Right lobe of liver (tissue), 6 donors: ENCODE results near the gene EIF4E. TPM values are rescaled to one million over a fixed set of nuclear protein-coding genes. Genes with fewer than 3 reads are reported as not detected.
"Not testable (repeated sequence)": the region's sequence is repeated elsewhere in the genome, so short reads cannot be mapped to it uniquely, and the experiment has no call there.

Experiments
- ATAC-seq, 4 donors: fragments of 200-7000 bp; cut with Tn5 transposase; one replicate each; pipeline ENCODE4 v1.9.1; 2020; ENCODE audit warnings: mild to moderate bottlenecking in 4 of 4, moderate library complexity in 4 of 4
- DNase-seq, 3 donors: peaks; one replicate each; pipeline ENCODE4 v3.0.0-alpha.2; 2020
- H3K27ac ChIP-seq, 3 donors: fragments of 200-600 bp; one replicate each; pipeline ENCODE4 v1.8.0; 2022
- H3K27me3 ChIP-seq, 2 donors: fragments of 200-600 bp; one replicate each; pipeline ENCODE4 v1.8.0; 2022
- H3K36me3 ChIP-seq, 4 donors: fragments of 200-600 bp; sonication (generic) in 1 of 4; one replicate each; pipeline versions ENCODE4 v1.5.1 to v1.8.0; 2017 to 2022; ENCODE audit warnings: control low read depth in 1 of 4
- H3K4me1 ChIP-seq, 4 donors: fragments of 200-600 bp; sonication (generic) in 1 of 4; one replicate each; pipeline versions ENCODE4 v1.5.1 to v1.8.0; 2017 to 2022; ENCODE audit warnings: control low read depth in 1 of 4
- H3K4me3 ChIP-seq, 3 donors: fragments of 200-600 bp; one replicate each; pipeline ENCODE4 v1.8.0; 2022
- H3K9me3 ChIP-seq, 4 donors: fragments of 200-600 bp; sonication (generic) in 1 of 4; one replicate each; pipeline versions ENCODE4 v1.5.1 to v1.8.0; 2017 to 2022; ENCODE audit warnings: control low read depth in 1 of 4
- POLR2A ChIP-seq: fragments of 450-650 bp; IDR thresholded peaks from one replicate; pipeline ENCODE4 v1.6.1; 2017; ENCODE audit warnings: antibody characterized with exemption, mild to moderate bottlenecking
- WGBS: methylation state at CpG from one replicate; pipeline ENCODE4 v1.1.6; 2018; ENCODE audit warnings: low coverage, low lambda C conversion rate; ENCODE audit not compliant: insufficient coverage; ENCODE audit errors: missing lambda C conversion rate; 5-methylcytosine and 5-hydroxymethylcytosine counted together
- intact Hi-C, 2 donors: fragments of 100-400 bp; cut with DNase I; formaldehyde crosslinking; loops; one replicate each; pipeline versions ENCODE4 v1.11.2 to v1.14.1; 2022
- total RNA-seq, 6 experiments: library from RNA; depleted of rRNA in 2 of 6; stranded (reverse); fragments of >200 nt in 2 of 6; fragmentation: NEBNext Ultra II Directional in 3 of 6; extraction: Animal tissue kit (Norgen Biotek cat#: 25700) in 3 of 6; gene quantifications; one replicate each; pipeline versions ENCODE4 v1.1.0 to v1.2.4, GENCODE V29; 2016 to 2023
- TF ChIP-seq, protein P1 (sequence below), 4 donors: fragments of 200-600 bp in 3 of 4; fragments of 450-650 bp in 1 of 4; IDR thresholded peaks; one replicate each; pipeline versions ENCODE4 v1.5.1 to v1.8.0; 2016 to 2022; ENCODE audit warnings: antibody characterized with exemption in 4 of 4, mild to moderate bottlenecking in 2 of 4
- donor health status: DM: no; HTN: yes; CAD: no.
- donor health status: DM: no; HTN: no; CAD: no.
- donor health status: DM: no; HTN: no; CAD: no.
- donor health status: DM: no; HTN: yes; CAD: no.
- donor health status: DM: no; HTN: yes; CAD: no.

EIF4E gene
- total RNA-seq, 6 experiments from 2014 or later: 28.4 to 48.8 (median 34.3) TPM

DNA sequence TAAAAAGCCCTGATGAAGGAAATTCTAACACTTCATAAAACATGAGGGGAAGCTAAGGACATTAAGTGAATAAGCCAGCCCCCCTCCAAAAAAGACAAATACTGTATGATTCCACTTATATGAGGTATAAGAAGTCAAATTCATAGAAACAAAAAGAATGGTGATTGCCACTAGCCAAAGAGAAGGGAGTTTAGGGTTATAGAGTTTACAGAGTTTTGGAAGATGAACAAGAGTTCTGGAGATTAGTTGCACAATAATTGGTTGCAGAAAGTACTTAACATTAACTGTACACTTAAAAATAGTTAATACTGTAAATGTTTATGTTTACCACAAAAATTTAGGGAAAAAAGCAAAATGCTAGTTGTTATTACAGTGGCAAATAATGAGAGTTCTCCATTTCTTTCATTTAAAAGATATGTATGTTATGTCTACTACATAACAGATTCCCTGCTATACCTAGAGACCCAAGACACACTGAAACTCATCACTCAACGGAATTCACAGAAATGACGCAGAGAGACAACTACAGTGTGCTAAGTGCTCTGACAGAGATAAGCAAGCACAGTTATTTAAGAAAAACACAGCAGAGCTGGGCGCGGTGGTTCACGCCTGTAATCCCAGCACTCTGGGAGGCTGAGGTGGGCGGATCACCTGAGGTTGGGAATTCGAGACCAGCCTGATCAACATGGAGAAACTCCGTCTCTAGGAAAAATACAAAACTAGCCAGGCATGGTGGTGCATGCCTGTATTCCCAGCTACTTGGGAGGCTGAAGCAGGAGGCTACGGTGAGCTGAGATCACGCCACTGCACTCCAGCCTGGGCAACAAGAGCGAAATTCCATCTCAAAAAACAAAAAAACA lies 37.2 kb downstream of the EIF4E start:
- DNase-seq (no peak), ATAC-seq (no peak)
- Histone ChIP-seq H3K4me1 (no peaks in the 10 kb centered on the region), H3K9me3 (no peaks in the 10 kb centered on the region), H3K27me3 (no peaks in the 10 kb centered on the region), H3K27ac (no peak overlapping the region), H3K36me3 (peaks cover 0 to 10% (median 5%) of the 10 kb centered on the region in 4 donors), H3K4me3 (no peak overlapping the region)
- intact Hi-C loops: no loop called here
- 95% methylated on average over 6 of the region's 11 CpGs for WGBS
- TF ChIP-seq, protein P1, sequence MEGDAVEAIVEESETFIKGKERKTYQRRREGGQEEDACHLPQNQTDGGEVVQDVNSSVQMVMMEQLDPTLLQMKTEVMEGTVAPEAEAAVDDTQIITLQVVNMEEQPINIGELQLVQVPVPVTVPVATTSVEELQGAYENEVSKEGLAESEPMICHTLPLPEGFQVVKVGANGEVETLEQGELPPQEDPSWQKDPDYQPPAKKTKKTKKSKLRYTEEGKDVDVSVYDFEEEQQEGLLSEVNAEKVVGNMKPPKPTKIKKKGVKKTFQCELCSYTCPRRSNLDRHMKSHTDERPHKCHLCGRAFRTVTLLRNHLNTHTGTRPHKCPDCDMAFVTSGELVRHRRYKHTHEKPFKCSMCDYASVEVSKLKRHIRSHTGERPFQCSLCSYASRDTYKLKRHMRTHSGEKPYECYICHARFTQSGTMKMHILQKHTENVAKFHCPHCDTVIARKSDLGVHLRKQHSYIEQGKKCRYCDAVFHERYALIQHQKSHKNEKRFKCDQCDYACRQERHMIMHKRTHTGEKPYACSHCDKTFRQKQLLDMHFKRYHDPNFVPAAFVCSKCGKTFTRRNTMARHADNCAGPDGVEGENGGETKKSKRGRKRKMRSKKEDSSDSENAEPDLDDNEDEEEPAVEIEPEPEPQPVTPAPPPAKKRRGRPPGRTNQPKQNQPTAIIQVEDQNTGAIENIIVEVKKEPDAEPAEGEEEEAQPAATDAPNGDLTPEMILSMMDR (IDR thresholded peaks at IDR 0.05): no peak
- TF ChIP-seq POLR2A: no peak

DNA sequence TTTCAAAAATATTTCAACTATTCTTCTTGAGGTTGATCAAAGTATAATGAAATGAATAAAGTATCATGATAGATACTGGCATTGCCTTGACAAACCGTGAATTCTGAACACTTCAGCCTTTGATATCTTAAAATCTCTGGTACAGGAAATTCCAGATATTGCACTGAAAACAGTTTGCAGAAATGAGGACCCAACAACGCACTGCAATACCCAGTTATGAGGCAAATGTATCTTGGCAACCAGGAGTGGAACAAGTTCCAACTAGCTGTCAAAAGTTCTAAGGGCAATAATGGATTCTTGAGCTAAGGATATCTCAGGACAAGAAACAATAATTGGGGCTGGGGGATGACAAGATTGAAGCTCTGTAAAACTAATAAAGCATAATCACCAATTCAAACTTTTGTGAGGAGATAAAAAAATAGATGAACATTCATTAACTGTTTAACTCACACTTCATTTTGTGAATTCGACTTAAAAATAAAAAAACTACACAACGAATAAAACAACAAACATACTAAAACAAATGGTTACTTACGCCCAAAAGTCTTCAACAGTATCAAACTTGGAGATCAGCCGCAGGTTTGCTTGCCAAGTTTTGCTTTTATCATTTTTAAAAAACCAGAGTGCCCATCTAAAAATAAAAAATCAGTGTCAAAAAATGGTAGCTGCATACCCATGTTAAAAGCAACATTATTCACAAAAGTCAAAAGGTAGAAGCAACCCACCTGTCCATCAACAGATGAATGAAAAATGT lies 38.1 kb downstream of the EIF4E start:
- no peak overlapping the region for H3K27ac ChIP-seq
- no peak overlapping the region for H3K4me3 ChIP-seq
- TF ChIP-seq POLR2A: no peak
- TF ChIP-seq, protein P1 (IDR thresholded peaks at IDR 0.05): no peak
- H3K27me3 ChIP-seq: no peaks in the 10 kb centered on the region
- H3K9me3 ChIP-seq: no peaks in the 10 kb centered on the region
- DNase-seq: no peak
- intact Hi-C loops: no loop called here
- ATAC-seq: no peak
- H3K4me1 ChIP-seq: no peaks in the 10 kb centered on the region
- peaks cover 0 to 18% (median 10%) of the 10 kb centered on the region in 4 donors for H3K36me3 ChIP-seq
- WGBS: 87% methylated on average over 6 of the region's 6 CpGs

DNA sequence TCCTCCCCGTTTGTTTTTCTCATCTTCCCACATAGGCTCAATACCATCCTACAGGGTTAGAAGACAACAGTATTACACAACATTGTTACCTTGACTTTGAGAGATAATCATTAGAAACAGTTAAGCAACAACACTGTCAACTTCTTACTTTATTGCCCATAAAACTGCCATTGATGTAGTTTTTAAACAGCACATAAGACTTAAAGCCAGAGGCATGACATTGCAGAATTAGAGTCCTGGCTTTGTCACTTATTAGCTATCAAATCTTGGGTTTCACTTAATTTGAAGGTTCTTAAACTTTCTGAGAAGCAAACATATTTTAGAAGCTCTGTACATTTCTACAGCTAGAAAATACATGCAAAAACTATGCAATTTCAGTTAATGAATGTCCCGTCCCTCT lies 41.8 kb downstream of the EIF4E start:
- no peaks in the 10 kb centered on the region for H3K27me3 ChIP-seq
- ATAC-seq (no peak), DNase-seq (no peak)
- intact Hi-C loops: no loop called here
- TF ChIP-seq, protein P1 (IDR thresholded peaks at IDR 0.05): no peak
- no peak for TF ChIP-seq POLR2A
- WGBS: 81% methylated on average over 2 of the region's 2 CpGs
- no peaks in the 10 kb centered on the region for H3K4me1 ChIP-seq
- H3K9me3 ChIP-seq: no peaks in the 10 kb centered on the region
- H3K4me3 ChIP-seq: no peak overlapping the region
- H3K36me3 ChIP-seq: peaks cover 0 to 43% (median 21%) of the 10 kb centered on the region in 4 donors
- H3K27ac ChIP-seq: no peak overlapping the region

DNA sequence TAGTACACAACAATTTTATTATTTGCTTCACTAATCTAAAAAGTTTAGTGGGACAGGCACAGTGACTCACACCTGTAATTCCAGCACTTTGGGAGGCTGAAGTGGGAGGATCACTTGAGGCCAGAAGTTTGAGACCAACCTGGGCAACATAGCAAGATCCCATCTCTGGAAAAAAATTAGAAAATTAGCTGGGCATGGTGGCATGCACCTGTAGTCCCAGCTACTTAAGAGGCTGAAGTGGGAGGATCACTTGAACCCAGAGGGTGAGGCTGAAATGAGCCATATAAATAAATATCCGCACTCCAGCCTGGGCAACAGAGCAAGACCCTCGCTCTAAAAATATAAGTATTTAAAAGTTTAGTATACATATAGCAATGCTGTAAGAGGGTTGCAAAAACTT lies 42.6 kb downstream of the EIF4E start:
- H3K27me3 ChIP-seq, H3K4me1 ChIP-seq, DNase-seq, H3K4me3 ChIP-seq, H3K27ac ChIP-seq, H3K9me3 ChIP-seq, intact Hi-C loops, ATAC-seq: not testable (repeated sequence)
- no CpG with 5 or more reads among the region's 2 CpGs for WGBS
- H3K36me3 ChIP-seq: peaks cover 0 to 48% (median 21%) of the 10 kb centered on the region in 4 donors

DNA sequence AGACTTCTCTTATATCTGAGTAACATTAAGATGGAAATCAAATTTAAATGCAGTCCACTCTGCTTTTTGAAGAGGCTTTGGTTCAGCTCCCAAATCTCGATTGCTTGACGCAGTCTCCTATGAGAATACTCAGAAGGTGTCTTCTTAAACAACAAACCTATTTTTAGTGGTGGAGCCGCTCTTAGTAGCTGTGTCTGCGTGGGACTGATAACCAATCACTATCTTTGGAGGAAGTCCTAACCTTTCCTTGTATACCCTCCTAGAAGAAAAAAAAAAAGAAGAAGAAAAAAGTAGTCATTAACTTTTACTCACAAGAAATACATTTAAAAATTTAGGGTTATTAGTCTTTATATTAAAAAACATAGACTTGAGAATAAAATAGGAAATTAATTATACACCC lies 48.0 kb downstream of the EIF4E start:
- H3K27ac ChIP-seq, intact Hi-C loops, H3K4me3 ChIP-seq, H3K27me3 ChIP-seq, DNase-seq, H3K9me3 ChIP-seq, H3K4me1 ChIP-seq, ATAC-seq: not testable (repeated sequence)
- WGBS: 64% methylated on average over 3 of the region's 4 CpGs
- peaks cover 0 to 35% (median 11%) of the 10 kb centered on the region in 4 donors for H3K36me3 ChIP-seq
